Epithelial cell of umbilical artery (primary cell): ENCODE measurements around the gene RTN4IP1. TPM values are rescaled to one million over a fixed set of nuclear protein-coding genes. Genes with fewer than 3 reads are reported as not detected.

ENCODE experiments used
- total RNA-seq: library from RNA; depleted of rRNA; stranded (reverse); fragments of >200 nt; gene quantifications from 2 replicates; pipeline ENCODE4 v1.2.3, GENCODE V29; 2014

Gene RTN4IP1
- 6.5 and 7.4 TPM in 2 replicates for total RNA-seq

GRCh38 chr6:106629103-106629858 lies at the start of gene RTN4IP1, which contains the start of gene QRSL1:
RTN4IP1 (minus strand) TSS chr6:106629498; CDS start chr6:106629021, 477 bp downstream.
QRSL1 (plus strand) TSS chr6:106629578; CDS start chr6:106629682, 104 bp downstream.

Other genes with a start within 250 kb of the RTN4IP1 start
- 10.7 and 13.1 TPM in 2 replicates for gene QRSL1, start 80 bp upstream of the RTN4IP1 start, total RNA-seq